Stimulated activated CD4-positive, alpha-beta T cell treated with anti-CD3 and anti-CD28 coated beads, Interleukin-1b, Interleukin-23, amount 100 ng/mL, for 1 hour (primary cell): ENCODE measurements around the gene SFXN5.

ENCODE experiments used
- DNase-seq, 2 donors: peaks; one replicate each; pipeline ENCODE4 v3.0.0-alpha.2; 2020; ENCODE audit warnings: low read depth in 2 of 2

The SFXN5 gene

GRCh38 chr2:72994991-72995380, 76.5 kb downstream of the SFXN5 start:
- DNase-seq: no peak

- DNase-seq: no peak
Measured at GRCh38 chr2:72994282-72994990, 77.1 kb downstream of the SFXN5 start.

- DNase-seq: no peak
Measured at GRCh38 chr2:72993933-72994280, 77.6 kb downstream of the SFXN5 start.

- DNase-seq: no peak
Measured at GRCh38 chr2:72993147-72993932, 78.2 kb downstream of the SFXN5 start.

- no peak for DNase-seq
Measured at GRCh38 chr2:72992734-72993102, 78.8 kb downstream of the SFXN5 start.

GRCh38 chr2:72991980-72992733, 79.4 kb downstream of the SFXN5 start:
- no peak for DNase-seq

- DNase-seq: no peak
Measured at GRCh38 chr2:72991439-72991725, 80.1 kb downstream of the SFXN5 start.

- no peak for DNase-seq
Measured at GRCh38 chr2:72990695-72991438, 80.6 kb downstream of the SFXN5 start.

- no peak for DNase-seq
Measured at GRCh38 chr2:72989770-72990556, 81.5 kb downstream of the SFXN5 start.

- DNase-seq: no peak
Measured at GRCh38 chr2:72988726-72989273, 82.7 kb downstream of the SFXN5 start.

GRCh38 chr2:72988041-72988440, 83.5 kb downstream of the SFXN5 start:
- no peak for DNase-seq

- no peak for DNase-seq
Measured at GRCh38 chr2:72985891-72986683, 85.4 kb downstream of the SFXN5 start.

GRCh38 chr2:72985136-72985535, 86.4 kb downstream of the SFXN5 start:
- DNase-seq: no peak

GRCh38 chr2:72984172-72984671, 87.3 kb downstream of the SFXN5 start:
- no peak for DNase-seq

GRCh38 chr2:72983500-72984161, 87.9 kb downstream of the SFXN5 start:
- no peak for DNase-seq

- DNase-seq: no peak
Measured at GRCh38 chr2:72982781-72983499, 88.6 kb downstream of the SFXN5 start.

GRCh38 chr2:72982219-72982618, 89.3 kb downstream of the SFXN5 start:
- DNase-seq: no peak

GRCh38 chr2:72981536-72981935, 90.0 kb downstream of the SFXN5 start:
- DNase-seq: no peak
